A673 (cell line): ENCODE measurements around the gene SRGAP2C.
"Not testable (repeated sequence)": the region's sequence is repeated elsewhere in the genome, so short reads cannot be mapped to it uniquely, and the experiment has no call there.

Experiments used
- EZH2 ChIP-seq: fragments of 200-600 bp; sonication (generic); IDR thresholded peaks from 2 replicates; pipeline ENCODE4 v1.6.1; 2017; ENCODE audit warnings: borderline replicate concordance, low read depth, mild to moderate bottlenecking, mixed read lengths, antibody characterized with exemption, low read length; ENCODE audit not compliant: poor library complexity, severe bottlenecking
- TF ChIP-seq, protein P1 (sequence below): fragments of 300-800, 200-600 bp; sonication (generic); conservative IDR thresholded peaks from 2 replicates; pipeline ENCODE4 v1.5.1; 2017; ENCODE audit warnings: low read depth, mild to moderate bottlenecking, antibody characterized with exemption, low read length, moderate library complexity, mixed read lengths

DNA sequence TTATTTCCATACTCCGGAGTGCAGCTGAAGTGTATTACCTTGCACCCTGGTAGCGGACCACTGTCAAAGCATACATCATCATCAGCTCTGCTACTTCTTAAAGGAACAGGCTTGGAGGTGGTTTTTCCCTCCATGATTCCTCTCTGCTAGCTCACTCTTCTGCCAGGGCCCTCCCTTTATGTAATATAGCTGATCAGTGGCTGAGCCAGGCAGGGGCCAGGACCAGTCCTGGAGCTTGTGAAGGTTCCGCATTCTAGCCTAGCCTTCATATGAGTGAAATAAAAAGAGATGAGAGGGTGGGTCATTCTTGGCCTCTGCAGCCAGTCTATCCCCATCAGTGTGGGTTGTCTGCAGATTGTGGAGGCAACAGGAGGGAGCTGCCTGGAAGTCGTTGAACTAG lies 200.0 kb downstream of the SRGAP2C start:
- TF ChIP-seq, protein P1, sequence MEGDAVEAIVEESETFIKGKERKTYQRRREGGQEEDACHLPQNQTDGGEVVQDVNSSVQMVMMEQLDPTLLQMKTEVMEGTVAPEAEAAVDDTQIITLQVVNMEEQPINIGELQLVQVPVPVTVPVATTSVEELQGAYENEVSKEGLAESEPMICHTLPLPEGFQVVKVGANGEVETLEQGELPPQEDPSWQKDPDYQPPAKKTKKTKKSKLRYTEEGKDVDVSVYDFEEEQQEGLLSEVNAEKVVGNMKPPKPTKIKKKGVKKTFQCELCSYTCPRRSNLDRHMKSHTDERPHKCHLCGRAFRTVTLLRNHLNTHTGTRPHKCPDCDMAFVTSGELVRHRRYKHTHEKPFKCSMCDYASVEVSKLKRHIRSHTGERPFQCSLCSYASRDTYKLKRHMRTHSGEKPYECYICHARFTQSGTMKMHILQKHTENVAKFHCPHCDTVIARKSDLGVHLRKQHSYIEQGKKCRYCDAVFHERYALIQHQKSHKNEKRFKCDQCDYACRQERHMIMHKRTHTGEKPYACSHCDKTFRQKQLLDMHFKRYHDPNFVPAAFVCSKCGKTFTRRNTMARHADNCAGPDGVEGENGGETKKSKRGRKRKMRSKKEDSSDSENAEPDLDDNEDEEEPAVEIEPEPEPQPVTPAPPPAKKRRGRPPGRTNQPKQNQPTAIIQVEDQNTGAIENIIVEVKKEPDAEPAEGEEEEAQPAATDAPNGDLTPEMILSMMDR, result not testable (repeated sequence)
- TF ChIP-seq EZH2, result not testable (repeated sequence)
